Hippocampal formation (tissue), 2 donors: ENCODE results near the gene WDR46.

ENCODE experiments used
- DNase-seq, 2 donors: peaks; one replicate each; lab custom pipeline; 2025; lab: John Stamatoyannopoulos, UW

The WDR46 gene

DNA sequence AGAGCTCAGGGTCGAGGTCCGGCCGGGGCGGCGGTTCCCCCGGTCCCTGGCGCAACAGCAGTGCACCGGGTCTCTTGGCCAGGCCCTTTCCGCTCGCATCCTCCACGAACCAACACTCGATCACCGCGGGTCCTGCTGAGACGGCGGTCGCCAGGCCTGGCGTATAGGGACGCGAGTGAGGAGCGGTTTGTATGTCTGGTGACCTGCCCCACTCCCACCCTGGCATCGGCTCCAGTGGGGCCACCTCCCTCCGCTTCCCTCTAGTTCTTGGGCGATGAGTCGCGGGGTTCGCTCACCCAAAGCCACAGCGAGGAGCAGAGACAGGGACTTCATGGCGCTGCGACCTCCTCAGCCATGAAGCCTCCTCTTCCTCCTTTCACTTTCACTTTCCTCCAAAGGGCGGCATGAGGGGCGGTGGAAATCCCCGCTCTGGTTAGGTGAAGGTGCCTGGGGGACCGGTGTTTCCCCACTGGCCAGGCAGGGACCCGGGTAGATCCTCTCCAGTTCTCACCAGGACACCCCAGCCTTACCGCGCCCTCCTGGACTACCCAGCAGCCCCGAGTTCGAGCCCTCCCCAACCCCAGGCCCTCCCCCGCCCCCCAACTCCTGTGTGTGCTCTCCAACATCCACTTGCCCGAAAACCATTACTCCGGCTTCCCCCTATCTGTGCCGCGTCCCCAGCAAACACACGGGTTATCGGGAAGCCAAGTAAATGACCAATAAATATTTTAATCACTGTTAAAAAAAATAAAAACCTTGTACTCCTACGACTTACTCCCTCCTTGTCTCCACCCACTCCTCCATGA, 24.9 kb upstream of the WDR46 start, which contains the start of gene TAPBP:
Gene TAPBP, minus strand, starts transcription at position 370 of the 806 bp plus-strand sequence. Its CDS starts 37 bp downstream, at position 333.
- peak; percentile 56 for DNase-seq

DNA sequence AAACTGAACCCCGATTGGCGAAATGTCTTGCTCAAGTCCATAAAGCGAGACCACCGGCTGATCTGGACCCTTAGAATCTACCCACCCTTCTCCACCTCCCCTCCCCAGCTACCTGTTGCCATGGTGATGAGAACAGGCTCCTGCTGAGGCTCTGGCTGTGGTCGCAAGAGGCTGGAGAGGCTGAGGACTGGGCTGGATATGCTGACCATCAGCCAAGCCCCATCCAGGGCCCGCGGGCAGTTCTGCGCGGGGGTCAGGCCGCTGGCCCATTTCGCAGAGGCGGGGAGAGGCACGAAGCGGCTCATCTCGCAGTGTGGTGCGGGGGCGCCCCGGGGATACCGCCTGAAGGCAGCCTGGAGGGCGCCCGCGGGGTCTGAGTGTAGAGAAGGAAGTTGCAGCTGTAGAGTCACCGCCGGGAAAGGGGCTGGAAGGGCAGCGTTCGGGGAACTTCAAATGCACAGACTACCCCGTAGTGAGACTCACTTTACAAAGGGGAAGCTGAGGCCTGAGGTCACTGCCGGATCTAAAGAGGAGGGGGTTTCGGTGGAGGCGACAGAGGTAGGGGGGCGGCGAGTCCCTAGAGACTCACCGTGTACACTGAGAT, 24.2 kb upstream of the WDR46 start:
- DNase-seq = peak in 1 of 2 donors; percentile 38

DNA sequence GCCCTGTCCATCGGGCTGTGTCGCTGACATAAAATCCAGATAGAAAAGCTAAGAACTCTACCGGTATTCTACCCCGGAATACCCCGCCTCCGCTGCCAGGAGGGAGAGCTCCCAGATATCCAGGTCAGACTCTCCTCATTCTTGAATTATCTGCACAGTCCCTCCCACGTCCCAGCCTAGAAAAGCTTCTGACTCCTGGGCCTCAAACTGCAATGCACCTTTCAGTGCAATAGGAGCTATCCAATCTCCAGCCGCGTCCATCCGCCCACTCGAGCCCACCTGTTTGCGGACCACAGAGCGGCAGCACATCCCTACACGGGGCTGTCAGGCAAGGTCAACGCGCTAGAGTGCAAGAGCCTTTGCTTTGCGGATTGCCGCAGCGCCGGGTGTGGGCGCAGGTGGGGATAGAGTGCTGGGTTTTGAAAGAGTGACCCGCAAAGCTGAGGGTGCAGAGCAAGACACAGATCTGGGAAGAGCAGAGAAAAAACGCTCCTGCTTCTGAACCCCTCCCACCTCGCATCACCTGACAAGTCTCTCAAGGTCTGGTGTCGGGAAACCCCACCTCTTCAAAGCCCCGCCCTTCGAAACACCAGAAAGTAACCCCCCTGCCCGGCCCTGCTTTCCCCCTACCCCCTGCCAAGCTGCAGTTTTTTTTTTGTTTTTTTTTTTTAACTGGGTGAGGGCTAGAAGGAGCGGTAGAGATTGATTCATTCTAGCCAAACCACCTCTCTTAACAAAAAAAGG, 23.5 kb upstream of the WDR46 start:
- peak; percentile 29 to 64 for DNase-seq

DNA sequence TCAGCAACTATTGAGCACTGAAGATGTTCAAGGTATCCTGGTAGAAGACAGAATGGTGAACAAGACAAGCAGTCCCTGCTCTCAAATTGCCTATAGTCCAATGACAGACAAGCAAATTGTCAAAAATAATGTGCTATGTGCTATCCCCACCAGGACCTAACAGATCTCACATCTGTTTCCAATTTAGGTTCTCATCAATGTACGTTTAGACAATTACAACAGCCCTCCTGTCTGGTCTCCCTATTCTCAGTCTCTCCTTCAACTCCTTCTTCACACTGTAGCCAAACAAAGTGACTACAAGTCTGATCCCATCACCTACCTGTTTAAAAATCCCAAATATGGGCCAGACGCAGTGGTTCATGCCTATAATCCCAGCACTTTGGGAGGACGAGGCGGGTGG, 17.3 kb upstream of the WDR46 start:
- no peak for DNase-seq

DNA sequence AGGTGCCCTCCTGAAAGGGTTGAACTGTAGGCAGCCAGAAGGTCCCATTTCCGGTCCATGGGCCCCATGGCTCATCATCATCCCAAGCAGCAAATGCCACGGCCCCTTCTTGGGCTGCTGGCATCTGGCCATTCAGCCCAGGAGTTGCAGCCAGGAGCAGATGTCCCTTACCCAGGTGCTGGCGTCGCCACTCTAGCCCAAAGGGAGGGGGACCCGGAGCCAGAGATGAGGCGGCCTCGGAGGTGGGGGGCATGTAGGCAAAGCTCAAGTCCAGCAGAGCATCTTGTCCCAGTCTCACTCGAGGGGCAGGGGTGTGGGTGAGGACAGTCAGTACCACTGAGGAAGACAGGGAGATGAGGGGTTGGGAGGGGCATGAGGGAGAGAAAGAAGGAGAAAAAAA, 16.0 kb upstream of the WDR46 start:
- no peak for DNase-seq

DNA sequence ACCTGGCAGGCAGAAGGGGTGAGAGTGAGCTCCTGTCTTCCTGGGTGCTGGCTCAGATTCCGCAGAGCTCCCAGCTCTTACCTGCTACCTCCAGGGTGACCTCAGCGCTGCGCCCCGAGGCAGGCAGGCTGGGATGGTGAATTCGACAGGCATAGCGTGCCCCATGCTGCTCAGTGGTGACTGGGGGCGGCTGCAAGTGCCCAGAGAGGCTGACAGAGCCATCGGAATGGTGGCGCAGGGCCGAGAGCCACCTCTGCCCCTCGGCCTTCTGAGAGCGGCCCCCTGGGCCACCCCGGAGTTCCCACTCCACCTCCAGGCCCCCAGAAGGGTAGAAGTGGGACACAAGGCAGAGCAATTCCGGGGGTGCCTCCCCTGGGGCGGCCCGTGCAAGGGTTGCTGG, 15.2 kb upstream of the WDR46 start:
- DNase-seq = no peak

DNA sequence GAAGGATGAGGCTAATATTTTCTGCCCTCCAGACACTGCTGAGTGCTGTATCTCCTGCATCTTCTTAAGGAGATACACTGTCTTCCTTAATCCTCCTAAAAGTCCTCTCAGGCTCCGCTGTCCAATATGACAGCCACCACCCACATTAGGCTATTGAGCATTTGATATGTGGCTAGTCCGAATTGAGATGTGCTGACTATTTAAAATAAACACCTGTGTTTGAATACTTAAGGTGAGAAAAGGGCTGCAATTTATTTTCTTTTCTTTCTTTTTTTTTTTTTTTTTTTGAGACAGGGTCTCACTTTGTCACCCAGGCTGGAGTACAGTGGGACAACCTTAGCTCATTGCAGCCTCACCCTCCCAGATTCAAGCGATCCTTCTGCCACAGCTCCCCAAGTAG, 12.8 kb upstream of the WDR46 start:
- no peak for DNase-seq

DNA sequence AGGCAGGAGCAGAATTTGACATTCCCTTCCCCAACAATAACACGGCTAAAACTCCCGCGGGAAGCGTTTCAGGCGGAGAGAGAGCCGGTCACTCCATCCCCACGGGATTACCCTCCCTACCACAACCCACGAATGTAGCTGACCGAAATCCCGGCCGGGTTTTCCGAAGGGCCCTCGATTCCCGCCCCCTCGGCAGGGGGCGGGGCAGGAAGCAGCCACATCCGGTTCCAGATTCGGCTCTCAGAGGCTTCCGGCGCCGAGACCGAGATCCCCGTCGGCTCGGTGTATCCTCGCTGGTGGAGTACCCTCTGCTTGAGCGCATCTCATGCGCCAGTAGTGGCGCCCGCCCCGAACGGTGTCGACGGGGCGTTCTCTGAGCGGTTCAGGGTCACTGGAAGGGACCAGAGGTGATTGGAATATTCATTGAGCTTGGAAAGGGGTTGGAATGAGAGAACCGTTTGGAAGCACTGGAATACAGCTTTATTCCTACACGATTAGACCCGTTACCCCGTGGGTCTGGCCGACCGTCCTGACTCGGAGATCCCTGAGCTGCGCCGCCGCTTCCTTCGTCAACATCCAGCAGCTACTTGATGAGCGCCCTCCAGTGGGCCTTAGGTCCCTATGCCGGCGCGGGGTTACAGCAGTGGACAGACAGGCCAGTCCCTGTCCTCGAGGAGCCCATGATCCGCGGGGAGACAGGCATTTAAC, 10.4 kb upstream of the WDR46 start:
- peak; percentile 83 for DNase-seq

DNA sequence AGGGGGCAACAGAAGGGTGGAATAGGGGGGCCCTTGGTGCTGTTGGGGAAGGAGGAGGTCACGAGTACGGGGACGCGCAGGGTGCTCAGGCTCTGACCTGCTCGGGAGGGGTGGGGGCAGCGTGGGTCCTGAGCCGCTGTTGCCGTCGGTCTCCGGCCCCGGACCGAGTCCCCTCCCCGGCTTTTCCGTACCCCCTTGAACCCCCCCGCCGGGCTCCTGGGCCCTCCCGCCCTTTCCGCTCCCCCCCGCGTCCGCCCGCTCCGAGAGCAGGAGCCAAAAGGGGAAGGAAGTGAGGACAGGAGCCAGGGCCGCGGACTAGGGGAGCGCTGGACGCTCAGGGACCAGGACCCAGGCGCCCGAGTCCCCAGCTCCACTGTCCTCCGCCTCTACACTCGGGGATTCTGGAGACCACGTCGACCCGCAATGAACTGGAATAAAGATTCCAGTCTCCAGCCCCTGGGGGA, 9.8 kb upstream of the WDR46 start, which contains the start of gene RGL2:
Gene RGL2, minus strand, starts transcription at position 170 of the 464 bp plus-strand sequence. CDS start 332 bp downstream, outside the sequence.
- peak; percentile 73 to 79 for DNase-seq

DNA sequence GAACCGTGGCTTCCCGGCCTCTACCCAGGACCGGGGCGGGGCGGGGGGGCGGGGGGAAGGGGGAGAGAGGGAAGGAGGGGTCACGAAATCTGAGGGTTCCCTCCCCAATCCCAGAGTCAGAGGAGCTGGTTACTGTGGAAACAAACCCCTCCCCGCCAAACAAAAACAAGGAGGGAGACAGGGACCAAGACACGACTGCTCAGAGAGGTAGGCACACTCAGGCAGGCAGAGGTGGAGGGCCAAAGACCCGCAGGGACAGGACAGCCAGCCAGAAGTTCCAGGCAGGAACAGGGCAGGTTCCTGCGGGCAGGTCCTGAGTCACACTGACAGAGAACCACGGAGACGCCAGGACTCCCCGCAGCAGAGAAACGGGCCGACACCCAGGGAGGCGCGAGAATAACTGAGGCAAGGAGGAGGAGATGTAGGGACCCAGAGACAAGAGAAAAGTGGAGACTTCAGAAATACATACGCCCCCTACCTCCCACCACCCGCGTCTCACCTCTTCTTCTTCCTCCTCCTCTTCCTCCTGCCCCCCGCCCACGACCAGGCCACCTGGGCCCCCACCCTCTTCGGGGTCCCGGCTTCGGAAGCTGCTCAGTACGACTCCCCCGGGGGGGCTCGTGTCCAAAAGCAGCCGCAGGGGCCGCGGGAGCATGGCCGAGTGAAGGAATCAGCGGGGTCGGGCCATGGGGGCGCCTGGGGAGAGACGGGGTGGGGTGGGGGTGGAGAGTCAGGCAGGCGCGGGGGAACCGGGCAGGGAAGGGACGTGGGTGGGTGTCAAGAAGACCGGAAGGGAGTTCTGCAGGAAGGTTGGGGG, 9.1 kb upstream of the WDR46 start:
- DNase-seq = peak in 1 of 2 donors; percentile 6

DNA sequence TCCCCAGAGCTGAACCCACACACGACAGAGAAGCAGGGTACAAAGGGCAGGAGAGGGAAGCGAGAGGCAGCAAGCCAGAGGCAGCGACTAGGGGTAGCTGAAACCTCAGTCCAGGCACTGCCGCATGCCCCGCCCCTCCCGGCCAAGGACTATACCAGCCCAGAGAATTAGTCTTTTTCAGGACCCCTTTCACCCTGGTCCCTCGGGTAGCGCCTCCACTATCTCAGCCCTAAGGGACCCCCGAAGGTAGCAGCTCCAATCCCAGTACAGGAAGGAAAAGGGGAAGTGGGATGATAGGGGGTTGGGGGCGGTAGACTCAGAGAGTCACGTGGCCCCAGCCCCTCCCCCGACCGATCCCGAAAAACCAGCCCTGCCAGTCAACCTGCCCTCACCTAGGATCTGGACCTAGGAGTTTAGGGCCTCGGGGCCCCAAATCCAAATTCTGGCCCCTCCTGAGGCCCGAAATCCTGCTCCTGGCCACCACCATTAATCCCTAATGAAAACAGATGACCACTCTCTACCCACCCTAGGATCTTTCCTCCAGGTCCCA, 8.4 kb upstream of the WDR46 start:
- DNase-seq = no peak

DNA sequence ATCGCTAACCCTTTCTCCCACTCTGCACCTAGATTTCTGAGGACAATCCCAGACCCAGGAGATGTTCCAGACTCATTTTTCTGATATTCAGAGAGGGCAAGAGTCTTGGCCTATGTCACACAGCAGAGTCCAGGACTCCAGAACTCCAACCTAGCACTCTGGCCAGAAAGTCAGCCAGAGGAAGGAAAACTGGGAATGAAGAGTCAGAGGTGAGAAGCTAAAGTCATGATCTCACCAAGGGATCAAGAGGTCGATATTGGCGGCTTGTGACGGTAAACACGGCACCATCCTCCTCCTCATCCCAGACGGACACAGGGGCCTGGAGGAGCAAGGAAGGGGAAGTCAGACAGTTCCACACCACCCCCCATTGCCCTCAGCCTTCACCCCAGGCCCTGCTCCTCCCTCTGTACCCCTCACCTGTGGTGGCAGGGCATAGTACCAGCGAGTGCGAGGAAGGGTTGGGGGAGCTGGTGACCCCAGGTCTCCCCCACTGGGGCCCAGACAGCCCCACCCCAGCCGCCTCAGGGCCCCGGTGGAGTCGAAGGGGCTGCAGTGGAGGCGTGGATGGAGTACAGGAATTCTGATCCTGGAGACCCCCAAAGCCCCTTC, 7.9 kb upstream of the WDR46 start:
- DNase-seq = no peak

DNA sequence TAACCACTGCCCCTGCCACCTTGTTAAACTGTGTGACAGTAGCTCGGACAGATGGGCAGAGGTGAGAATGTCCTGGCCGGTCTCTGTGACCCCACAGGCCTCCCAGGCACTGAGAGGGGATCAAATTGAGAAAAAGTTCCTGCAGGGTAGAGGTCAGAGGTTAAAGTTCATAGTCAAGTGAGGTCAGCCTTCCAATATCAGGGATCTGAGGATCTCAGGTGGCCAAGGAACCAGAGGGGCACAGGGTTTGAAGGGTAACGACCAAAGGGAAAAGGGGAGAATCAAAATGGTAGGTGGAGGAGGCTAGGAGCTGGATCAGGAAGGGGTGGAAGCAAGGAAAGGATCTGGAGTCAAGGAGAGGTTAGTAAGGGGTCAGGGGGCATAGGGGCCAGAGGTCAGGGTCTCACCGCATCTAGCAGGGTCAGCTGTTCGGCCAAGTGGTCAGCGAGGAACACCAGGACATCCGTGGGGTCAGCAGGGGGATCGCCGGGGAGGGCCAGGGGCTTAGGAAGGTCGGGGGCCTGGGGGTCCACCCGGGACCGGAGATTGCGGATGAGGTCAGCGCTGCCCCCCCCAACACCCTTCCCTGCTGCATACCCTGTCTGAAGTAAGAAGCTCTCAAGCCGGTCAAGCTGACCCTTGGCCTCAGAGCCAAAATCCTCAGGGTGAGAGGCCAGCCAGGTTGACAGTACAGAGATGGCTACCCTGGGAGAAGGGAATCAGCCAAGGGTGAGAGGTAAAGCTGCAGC, 6.8 kb upstream of the WDR46 start:
- no peak for DNase-seq

DNA sequence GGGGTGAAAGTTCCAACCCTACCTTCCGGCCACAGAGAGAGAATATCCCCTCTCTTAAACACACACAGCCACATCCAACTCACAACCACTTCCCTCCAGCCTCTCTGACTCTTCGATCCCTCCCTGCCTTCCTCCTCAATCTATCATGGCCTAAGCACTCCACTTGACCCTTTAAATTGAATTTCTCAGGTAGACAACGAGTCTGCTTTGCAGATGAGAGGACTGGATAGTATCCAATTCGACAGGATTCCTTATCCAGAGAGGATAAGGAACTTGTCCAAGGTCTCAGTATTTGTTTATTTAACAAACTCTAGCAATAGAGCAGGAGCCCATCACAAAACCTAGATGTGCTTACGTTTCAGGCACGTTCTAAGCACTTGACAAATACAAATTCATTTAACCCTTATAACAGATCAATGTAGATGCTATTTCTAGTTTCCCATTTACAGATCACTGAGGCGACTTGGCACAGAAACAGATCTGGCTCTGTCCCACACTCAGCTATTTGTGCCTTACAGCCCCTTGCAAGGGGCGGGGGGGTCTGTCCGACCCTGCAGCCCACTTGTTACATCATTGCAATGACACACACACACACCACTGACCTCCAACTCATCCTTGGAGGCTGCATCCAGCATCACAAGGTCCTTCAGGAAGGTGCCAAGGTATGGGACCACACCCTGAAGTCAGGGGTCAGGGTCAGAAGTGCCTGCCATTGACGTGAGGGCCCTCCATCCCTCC, 5.2 kb upstream of the WDR46 start:
- DNase-seq = no peak

DNA sequence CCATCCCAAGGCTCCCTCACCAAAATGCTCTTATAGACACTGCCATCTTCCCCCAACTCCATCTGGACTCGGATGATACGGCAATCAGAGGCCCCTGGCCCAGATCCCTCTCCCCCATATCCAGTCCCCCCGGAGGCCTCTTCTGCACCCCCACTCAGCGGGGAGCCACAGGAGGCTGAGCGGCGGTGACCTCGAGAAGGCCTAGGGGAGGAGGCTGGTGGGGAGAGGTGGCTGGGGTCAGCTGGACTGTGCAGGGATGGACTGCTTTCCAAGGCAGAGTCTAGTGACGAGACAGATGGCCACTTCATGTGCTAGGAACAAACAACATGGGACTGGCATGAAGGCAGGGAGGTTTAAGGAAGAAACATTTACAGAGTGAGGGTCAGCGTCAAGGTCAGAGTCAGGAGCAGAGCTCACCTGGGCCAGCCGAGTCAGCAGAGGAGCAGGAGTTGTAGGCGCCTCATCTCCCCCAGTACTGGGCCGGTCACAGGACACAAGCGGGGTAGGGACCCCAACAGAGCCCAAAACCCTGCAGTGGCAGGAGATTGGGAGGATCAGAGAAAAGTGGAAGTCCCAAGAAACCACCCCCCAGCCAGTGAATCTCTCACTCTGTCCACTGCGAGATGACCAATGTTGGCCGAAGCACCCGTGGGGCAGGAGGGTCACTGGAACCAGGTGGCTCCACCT, 4.1 kb upstream of the WDR46 start:
- no peak for DNase-seq

DNA sequence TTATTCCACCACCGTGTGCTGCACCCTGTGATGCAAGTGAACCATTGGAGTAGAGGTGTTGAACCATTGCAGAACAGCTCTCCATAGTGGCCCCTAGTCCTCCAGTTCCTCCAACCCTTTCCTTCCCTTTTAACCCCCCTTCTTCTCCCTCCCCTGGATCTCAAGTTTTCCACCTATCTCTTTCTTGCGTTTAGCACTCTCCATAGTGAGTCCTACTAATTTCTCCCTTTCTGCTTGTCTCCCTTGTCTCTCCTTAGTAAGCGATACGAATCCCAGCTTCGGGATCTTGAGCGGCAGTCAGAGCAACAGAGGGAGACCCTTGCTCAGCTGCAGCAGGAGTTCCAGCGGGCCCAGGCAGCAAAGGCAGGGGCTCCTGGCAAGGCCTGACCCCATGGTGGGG, 1.4 kb upstream of the WDR46 start:
- no peak for DNase-seq

DNA sequence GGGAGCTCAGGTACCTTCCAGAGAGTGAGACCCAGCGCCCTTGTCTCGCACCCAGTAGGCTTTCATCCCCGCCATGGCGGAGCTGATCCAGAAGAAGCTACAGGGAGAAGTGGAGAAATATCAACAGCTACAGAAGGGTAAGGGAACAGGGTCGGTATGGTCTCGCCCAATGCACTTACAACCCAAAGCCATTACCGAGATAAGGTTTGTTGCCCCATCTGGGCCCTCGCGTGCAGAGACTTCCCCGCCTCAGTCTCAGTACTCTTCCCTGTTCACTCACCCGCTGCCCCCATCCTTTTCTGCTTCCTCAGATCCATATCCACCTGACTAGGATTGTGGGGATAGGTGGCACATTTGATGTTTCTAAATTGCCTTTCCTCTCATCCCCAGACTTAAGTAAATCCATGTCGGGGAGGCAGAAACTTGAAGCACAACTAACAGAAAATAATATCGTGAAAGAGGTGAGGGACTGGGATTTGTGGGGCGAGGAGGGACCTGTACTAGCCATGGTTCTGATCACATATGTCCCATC, 811 bp upstream of the WDR46 start:
- no peak for DNase-seq
